GM21529 (cell line): ENCODE data around the gene AGBL4.

ENCODE experiments used
- ATAC-seq: cut with Tn5 transposase; IDR thresholded peaks from one replicate; pipeline ENCODE4 v1.9.1; 2021; ENCODE audit not compliant: unreplicated experiment

The AGBL4 gene

DNA sequence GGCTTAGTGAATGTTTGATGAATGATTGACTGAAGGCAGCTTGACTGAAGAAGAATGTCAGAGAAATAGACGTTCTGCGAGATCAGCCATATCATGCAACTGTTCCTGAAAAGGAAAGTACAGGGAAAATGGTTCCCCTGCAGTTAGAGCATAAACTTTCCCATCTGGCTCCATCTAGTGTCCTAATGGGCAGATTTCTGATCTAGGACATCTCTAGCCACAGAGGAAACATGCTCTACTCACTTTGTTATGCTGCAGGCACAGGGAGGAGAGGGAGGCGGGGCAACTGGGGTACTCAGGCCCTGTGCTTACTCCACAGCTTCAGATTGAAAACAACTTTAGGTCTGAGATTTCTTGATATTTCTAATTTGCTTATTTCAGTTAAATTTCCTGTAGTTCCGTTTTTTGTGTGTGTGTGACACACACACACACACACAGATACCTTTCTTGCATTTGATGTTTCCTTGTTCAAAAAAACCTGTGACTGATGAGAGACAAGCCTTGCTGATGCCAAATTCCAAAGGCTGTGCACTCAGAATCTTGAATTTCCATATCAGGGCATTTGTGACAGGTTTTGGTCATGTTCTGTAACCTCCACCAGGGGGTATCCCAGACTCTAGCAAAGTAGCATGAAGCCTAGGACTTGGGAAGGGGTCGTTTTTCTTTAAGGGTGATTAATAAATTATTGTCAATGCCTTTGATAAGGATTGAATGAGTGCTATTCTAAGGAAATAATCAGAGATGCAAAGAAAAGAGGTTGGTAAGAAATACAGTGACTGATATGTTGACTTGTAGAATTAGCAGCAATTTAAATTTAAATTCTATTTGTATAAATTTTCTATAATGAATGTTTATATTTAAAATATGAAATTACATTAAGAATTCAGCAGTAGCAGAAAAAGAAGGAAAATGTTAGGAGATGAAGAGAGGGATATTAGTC is 1107.4 kb downstream of the AGBL4 start:
- ATAC-seq, result no peak

DNA sequence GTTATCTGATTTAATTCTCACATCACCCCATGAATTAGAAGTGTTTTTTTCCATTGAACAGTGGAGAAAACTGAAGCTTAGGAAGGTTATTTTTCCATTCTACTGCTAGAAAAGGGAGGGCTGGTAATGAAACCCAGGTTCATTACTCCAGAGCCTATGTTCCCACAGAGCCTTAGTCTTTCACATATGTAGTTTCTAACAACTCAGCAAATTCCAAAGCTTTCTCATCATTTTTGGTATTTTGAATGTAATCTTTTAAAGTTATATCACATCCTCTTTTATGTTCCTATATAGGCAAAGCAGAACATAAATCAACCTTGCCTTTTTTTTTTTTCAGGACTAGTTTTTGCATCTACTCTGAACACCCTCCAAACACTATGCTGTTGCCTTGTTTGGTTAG is 1115.1 kb downstream of the AGBL4 start:
- no peak for ATAC-seq

DNA sequence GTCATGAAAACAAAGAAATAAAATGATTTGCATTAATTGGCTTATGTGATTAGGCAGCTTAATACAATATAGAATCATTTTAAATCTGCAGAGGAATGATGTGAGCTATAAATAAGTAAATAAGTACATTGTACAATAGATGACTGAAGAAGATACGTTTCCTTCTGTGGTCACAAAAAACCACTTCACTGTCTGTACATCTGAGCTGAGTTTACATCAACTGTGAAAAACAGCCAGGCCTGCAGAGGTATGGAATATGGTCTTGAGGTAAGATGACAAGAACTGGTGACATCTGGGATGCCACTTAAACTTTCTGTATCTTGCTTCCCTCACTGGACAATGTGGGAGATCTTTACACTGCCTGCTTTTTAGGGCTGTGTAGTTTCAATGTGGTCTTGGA is 1117.0 kb downstream of the AGBL4 start:
- no peak for ATAC-seq

DNA sequence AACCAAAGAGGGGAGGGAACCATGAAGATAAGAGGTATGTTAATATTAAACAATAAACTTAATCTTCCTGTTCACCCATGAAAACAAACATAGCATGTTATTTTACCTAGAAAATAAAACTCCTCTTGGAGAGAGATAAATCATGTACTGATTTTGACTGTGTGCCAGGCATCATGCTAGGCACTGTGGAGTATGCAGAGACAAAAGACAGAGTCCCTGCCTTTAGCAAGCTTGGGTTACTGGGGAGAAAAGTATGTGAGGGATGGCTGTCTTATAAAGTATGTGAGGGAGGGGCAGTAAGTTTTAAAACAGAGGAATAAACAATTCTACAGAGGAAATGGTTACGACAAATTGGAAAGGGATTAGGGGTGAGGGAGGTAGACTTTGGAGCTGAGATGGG is 1117.6 kb downstream of the AGBL4 start:
- ATAC-seq, result no peak

DNA sequence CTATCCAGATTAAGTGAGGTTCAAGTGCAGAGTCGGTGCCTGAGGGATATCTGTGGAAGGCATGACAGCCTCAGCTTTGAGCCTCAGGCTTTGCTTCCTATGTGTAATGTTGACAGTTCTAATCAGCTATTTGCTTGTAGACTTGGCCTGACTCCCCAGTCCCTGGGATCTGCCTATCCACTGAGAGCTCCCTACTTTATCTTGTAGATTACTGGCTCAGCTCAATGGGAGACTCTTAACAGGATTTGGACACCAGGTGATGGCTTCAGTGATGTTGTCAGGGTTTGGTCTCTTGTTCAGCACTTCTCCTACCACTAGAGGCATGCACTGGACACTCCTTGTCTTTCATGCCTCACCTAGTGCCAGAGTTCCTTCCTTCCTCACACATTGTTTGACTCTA is 1120.5 kb downstream of the AGBL4 start:
- ATAC-seq, result no peak

DNA sequence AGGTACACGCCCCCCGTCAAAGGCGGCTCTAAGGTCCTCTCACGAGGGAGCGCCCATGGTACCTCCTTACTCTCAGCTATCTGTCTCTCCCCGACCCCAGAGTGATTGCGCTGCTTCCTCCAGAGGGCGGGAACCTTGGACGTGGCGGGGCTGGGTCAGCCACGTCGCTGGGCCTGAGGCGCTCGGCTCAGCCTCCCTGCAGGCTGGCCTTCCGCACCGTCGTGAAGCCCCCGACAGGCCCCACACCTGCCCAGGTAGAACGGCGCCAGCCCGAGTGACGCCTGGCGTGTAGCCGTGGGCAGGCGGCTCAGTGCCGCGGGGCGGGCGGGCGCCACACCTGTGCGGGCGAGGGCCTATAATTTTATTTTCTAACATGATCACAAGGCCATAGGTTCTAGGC is 1124.9 kb downstream of the AGBL4 start:
- no peak for ATAC-seq

DNA sequence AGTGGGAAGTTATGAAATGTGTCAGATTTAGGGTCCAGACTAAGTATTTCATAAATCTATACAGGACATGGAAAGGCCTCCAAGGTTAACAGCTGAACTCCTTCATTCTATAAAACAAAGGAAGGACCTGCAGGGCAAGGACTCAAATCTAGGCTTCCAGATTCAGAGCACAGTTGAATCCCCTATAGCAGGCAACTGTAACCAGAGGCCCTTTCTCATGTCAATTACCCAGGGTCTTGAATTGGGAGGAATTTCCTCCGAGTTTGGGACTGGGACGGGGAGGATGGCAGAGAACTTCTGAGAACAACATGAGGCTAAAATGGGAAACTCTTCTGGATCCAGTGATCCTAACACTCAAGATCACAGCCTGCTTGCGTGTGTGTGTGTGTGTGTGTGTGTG is 1134.1 kb downstream of the AGBL4 start:
- no peak for ATAC-seq

DNA sequence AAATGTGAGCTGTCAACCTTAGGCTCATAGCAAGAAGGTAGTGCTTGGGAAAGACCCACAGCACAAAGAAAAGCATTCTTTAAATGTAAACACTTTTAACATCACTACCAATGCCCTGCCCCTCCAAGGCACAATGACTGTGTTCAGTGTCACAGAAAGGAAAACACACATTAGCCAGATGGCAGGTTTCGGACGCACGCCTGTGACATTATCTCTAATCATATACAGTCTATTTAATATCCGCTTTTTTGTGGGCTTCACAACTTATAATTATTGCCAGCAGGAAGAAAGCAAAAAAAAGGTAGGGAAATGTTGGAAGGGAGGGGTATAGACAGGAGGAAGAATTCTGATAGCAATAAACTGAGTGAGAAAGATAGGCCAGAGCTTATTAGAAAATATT is 1134.7 kb downstream of the AGBL4 start:
- ATAC-seq, result no peak

DNA sequence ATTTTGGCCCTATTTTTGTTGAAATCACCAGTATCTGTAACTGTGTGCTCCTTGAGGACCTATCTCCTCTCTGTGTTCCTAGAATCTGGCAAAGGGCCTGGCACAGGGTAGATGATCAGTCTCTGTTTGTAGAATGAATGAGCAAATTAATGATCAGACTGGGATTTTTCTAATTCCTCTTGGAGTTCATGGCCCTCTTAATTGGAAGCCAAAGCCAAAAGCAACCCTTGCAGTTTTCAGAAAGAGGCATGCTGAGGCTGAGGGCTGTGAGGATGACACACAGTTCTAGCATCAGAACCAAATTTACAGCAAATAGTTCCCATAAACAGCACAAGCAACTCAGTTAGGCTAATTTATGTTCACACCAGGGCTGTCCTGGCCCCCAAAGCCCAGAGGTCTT is 1136.0 kb downstream of the AGBL4 start:
- no peak for ATAC-seq

DNA sequence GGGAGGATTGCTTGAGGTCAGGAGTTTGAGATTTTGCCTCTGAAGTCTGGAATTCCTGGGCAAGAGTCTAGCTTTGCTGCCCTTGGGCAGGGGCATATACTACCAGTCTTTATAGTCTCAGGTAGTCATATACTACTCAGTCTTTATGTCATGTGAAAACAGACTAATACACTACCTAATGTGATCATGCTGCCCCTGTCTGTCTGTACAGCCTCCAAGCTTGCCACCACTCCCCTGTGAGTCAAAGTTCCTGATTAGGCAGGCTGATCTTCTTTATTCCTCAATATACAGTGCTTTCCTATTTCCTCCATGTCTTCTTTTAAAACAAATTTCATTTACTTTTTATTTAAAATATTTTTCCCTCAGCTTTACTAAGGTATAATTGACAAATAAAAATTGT is 1141.7 kb downstream of the AGBL4 start:
- no peak for ATAC-seq

DNA sequence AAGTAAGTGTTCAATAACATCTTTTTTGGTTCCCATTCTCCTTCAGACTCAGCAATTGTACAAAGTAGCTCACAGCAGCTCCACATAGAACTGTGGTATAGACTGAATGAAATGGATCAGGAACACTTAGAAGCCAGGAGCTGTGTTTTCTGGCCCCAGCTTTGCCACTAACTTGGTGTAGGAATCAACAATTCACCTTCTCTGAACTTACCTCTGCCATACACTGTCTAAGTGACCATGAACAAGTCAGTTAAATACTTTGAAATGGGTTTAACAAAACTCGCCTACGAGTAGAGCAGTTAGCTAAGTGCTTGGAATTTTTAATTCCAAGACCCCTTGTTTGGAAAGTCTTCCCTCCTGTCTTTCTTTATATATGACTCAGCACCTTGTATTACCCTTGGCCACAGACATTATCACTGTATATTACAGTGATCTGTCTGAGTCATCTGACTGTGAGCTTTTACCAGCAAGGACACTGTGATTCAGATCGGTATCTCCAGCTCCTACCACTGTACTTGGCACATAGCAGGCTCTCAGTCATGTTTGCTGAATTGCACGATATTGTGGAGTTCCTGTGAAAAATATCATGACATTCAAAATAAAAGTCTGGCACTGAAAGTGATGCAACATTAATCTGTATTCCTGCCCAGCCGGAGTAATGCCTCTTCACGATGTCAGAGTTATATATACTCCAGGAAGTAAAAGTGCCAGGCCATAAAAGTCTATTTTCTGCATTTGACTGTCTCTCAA is 1145.4 kb downstream of the AGBL4 start:
- no peak for ATAC-seq

DNA sequence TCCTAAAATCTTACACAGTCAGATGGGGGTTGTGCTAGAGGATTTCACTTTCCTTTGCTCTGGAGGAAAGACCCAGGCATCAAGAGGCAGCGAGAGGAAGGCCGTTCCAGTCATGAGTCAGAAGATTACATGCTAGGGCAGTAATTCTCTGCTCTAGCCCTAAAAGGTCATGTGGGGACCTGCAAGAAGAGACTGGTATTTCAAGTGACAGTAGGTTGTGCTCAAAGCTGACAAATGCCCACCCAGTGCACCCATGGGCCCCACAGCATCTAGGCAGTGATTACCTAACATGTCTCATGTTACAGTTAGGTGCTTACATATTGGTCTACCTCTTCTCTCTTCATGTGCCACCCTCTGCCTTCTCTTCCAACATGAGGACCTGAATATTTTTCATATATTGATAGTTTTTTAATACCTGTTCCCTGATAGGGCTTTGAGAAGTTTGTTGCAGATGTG is 1147.4 kb downstream of the AGBL4 start:
- no peak for ATAC-seq

DNA sequence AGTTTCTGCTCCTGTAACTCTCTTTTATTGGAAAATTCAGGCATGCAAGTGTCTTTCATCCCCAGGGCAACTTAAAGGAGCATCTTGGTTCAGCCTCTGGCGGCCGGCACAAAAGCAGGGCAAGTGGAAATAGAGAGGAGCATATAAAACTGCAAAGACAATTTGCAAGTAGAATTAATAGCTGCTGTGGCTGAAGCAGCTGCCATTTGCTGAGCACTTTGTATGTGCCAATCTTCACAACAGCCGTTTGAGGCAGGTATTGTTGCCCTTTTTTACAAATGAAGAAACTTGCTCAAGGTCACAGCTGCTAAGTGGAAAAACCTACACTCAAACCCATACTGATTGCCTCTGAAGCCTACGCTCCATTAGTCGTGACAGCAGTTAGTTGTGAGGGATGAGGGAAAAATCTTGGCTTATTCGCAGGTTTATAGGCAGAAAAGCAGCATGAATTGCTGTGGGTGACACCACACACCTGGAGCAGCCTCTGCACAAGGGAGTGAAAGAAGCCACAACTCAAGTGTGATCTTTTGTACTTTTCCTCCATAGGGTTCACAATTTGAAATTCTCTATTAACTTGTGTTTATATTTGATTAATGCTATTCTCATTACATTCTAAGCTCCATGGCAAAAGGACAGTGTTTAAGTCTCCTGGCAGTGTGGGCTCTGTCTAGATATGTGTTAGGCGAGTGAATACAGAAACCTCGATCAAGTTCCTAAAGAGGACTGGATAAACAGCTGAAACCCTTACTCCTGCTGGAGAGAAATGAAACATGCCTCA is 1148.0 kb downstream of the AGBL4 start:
- no peak for ATAC-seq

DNA sequence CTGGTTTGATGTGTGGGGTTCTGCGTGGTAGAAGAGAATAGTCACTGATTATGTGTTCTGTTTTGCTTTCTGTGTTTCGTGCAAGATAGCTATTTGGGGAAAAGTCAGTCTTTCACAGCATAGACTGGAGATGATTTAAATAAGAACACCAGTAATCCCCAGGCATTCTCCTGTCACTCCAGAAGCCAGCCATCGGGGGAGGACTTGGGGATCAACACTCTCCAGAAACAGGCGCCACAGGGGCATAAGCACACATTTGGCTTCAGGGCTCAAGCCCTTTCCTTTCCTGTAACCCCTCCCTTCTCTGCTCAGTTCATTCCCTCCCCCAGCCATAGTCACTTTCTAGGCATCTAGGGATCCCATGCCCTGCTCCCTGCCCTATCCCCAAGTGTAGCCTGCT is 1149.8 kb downstream of the AGBL4 start:
- no peak for ATAC-seq

DNA sequence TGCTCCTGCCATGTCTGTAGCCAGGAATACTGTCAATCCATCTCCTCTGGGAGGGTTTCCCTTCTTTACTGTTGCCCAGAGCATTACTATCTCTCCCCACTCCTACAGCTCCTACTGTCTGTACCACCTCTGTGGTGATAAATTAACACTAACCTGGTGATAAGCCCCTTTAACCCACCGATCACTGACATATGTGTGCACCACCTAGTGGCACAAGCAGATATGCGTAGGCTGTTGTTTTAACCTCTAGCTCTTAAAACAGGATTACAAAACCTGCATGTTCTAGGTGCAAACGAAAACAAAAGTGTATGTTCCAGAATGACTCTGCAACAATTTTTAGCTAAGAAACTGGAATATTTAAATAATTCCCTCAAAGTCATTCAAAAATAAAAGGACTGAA is 1153.2 kb downstream of the AGBL4 start:
- ATAC-seq, result peak; percentile 66

DNA sequence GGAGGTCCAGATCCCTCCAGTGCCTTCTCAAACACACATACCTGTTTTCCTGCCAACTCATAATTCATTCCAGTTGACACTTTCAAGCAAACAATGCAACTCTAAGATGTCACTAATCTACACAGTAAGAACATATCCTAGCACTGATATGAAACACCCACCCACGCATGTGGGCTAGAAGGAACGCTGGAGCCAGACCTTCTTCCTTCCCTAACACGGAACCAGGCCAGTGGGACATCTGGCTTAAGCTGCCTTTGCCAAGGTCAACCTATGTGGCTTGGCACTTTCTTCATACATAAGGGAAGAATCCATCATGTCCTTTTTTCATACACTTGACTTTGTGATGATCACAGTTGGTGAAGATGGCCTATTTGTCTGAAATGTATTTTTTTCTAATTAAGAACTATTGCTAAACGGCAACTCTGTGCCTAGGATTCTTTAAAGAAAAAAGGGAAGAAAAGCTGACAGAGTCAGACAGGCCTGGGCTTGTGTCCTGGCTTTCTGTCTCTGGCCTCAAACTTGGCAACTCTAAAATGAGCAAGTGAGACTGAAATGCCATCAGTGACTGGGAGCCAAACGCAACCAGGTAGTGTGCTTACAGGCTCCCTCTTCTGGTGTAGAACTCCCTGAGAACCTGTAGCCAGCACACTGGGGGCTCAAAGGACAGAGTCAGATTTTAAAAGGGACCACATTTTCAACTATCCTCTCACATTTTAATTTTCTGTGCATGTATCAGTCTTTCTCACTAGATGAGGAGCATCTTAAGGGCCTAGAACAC is 1154.4 kb downstream of the AGBL4 start:
- no peak for ATAC-seq

DNA sequence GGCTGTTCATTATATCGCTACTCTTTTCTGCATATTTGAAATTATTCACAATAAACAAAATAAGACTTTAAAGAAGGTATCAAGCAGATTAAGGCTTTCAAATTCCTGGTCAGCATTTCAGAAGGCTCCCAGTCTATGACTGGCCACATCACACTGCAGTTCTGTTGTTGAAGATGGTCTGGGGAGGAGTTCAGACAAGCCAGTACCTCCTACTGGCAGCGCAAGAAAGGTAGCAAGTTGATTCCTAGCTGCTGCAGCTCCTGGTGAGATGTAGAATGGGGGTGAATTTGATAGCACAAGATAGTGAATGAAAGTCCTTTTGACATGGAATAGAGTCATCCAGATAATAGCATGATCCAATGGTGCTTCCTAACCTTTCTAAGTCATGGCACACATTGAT is 1158.8 kb downstream of the AGBL4 start:
- ATAC-seq, result no peak

DNA sequence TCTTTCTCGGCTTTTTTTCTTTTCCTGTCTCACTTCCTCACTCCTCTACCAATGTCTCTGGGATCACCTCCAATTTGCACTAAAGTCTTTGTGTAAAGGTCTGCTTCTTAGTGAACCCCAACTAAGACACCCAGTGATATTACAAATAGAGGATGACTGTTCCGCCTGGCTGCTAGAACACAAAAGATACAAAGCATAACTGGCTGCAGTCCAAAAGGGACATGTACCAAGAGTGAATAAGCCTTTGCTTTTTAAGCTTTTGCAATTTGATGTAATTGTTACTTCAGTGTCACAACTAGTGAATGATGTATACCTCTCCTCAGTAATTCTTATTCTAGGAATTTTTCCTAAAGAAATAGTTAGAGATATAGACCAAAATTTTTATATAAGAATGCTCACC is 1164.3 kb downstream of the AGBL4 start:
- no peak for ATAC-seq

DNA sequence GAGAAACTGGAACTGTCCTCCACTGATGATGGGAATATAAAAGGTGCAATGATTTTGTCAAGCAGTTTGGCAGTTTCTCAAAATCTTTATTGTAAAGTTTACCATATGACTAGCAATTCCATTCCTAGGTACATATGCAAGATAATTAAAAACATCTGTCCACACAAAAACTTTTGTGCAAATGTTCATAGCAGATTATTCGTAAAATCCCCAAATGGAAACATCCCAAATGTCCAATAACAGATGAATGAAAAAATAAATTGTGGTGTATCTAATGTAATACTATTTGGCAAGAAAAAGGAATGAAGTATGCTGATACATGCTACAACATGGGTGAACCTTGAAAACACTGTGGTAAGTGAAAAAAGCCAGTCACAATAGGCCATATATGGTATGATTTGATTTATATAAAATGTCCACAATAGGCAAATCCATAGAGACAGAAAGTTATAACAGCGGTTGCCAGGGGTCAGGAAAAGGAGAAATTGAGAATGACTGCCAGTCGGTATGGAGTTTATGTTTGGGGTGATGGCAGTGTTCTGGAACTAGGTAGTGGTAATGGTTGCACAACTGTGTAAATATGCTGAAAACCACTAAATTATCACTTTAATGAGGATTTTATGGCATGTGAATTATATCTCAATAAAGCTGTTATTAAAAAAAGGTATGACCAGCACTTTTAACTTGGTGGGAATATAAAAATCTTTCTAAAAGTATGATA is 1165.4 kb downstream of the AGBL4 start:
- ATAC-seq, result no peak

DNA sequence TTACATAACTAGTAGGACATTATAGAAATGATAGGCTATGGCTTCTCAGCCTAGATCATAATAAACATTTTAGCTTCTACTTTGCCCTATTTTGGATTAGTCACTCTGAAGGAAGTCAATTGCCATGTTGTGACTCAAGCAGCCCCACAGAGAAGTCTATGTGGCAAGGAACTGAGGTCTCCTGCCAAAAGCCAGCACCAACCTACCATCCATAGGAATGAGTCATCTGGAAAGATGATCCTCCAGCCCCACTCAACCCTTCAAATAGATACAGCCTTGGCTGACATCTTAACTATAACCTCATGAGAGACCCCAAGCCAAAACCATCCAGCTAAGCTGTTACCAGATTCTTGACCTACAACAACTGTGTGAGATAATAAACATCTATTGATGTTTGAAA is 1170.7 kb downstream of the AGBL4 start:
- no peak for ATAC-seq
